ENCODE measurements around the gene MRPL37.
A peak's percentile ranks its signal among the peaks of the same experiment; 100 is the strongest.

The MRPL37 gene

GRCh38 chr1:54249819-54250435 lies 50.0 kb downstream of the MRPL37 start:
- no peak overlapping the region for H2AFZ ChIP-seq (ENCODE audit: insufficient read depth, low read length, poor library complexity)
- no peak overlapping the region for H3K4me3 ChIP-seq (ENCODE audit: low read depth, low read length)
- H2BK12ac ChIP-seq (ENCODE audit: low read length): no peak overlapping the region
- no peaks in the 10 kb centered on the region for H3K9me3 ChIP-seq (ENCODE audit: insufficient read depth, low read depth, low read length)
- H3K4ac ChIP-seq (ENCODE audit: low read depth, low read length): no peak overlapping the region
- H4K8ac ChIP-seq (ENCODE audit: low read depth, low read length): no peak overlapping the region
- H2BK120ac ChIP-seq (ENCODE audit: insufficient read depth, low read length, poor library complexity): no peak overlapping the region
- peaks cover 45 to 55% of the 10 kb centered on the region in 2 experiments for H3K36me3 ChIP-seq (ENCODE audit: control insufficient read depth in 1 of 2, insufficient read depth in 2 of 2, low read length in 2 of 2)
- H3K4me1 ChIP-seq (ENCODE audit: control insufficient read depth in 1 of 2, insufficient read depth in 2 of 2, low read length in 2 of 2): peaks cover 11 to 24% of the 10 kb centered on the region in 2 experiments
- no peak overlapping the region for H3K18ac ChIP-seq (ENCODE audit: low read length)
- WGBS (ENCODE audit: extremely low coverage, insufficient coverage, insufficient read length): no CpG with 5 or more reads among the region's 9 CpGs
- no peak overlapping the region for H4K12ac ChIP-seq (ENCODE audit: low read depth, low read length)
- H4K91ac ChIP-seq (ENCODE audit: low read depth, low read length): no peak overlapping the region
- no peaks in the 10 kb centered on the region for H3K79me1 ChIP-seq (ENCODE audit: low read length)
- no peak overlapping the region for H2AK5ac ChIP-seq (ENCODE audit: low read length)
- H3K27ac ChIP-seq (ENCODE audit: low read depth, low read length): no peak overlapping the region
- DNase-seq: peak; percentile 72 to 85
- no peak overlapping the region for H3K14ac ChIP-seq (ENCODE audit: low read length)
- H3K9ac ChIP-seq (ENCODE audit: low read length): no peak overlapping the region
- no peaks in the 10 kb centered on the region for H3K27me3 ChIP-seq (ENCODE audit: insufficient read depth, low read length)
- H3K23ac ChIP-seq (ENCODE audit: low read length): no peak overlapping the region
- H3K79me2 ChIP-seq (ENCODE audit: control insufficient read depth, insufficient read depth, low read length, poor library complexity): no peaks in the 10 kb centered on the region
- H3K4me2 ChIP-seq (ENCODE audit: low read length): no peak overlapping the region
- no peak overlapping the region for H2BK5ac ChIP-seq (ENCODE audit: low read depth, low read length, poor library complexity)

GRCh38 chr1:54250670-54251069 lies 50.7 kb downstream of the MRPL37 start:
- no peak overlapping the region for H3K18ac ChIP-seq (ENCODE audit: low read length)
- no peak overlapping the region for H2BK12ac ChIP-seq (ENCODE audit: low read length)
- H3K9ac ChIP-seq (ENCODE audit: low read length): no peak overlapping the region

GRCh38 chr1:54252371-54252936 lies 52.5 kb downstream of the MRPL37 start:
- Histone ChIP-seq H3K4me3 (ENCODE audit: low read depth, low read length) (no peak overlapping the region), H3K79me1 (ENCODE audit: low read length) (no peaks in the 10 kb centered on the region), H3K79me2 (ENCODE audit: control insufficient read depth, insufficient read depth, low read length, poor library complexity) (no peaks in the 10 kb centered on the region), H2AK5ac (ENCODE audit: low read length) (no peak overlapping the region), H4K91ac (ENCODE audit: low read depth, low read length) (no peak overlapping the region), H3K4me2 (ENCODE audit: low read length) (no peak overlapping the region), H3K4ac (ENCODE audit: low read depth, low read length) (no peak overlapping the region), H3K4me1 (ENCODE audit: control insufficient read depth in 1 of 2, insufficient read depth in 2 of 2, low read length in 2 of 2) (peaks cover 11 to 21% of the 10 kb centered on the region in 2 experiments), H3K18ac (ENCODE audit: low read length) (no peak overlapping the region), H3K23ac (ENCODE audit: low read length) (no peak overlapping the region), H3K9me3 (ENCODE audit: insufficient read depth, low read depth, low read length) (no peaks in the 10 kb centered on the region), H2BK120ac (ENCODE audit: insufficient read depth, low read length, poor library complexity) (no peak overlapping the region), H3K27me3 (ENCODE audit: insufficient read depth, low read length) (no peaks in the 10 kb centered on the region), H2BK5ac (ENCODE audit: low read depth, low read length, poor library complexity) (no peak overlapping the region), H3K14ac (ENCODE audit: low read length) (no peak overlapping the region), H3K27ac (ENCODE audit: low read depth, low read length) (no peak overlapping the region), H4K8ac (ENCODE audit: low read depth, low read length) (no peak overlapping the region), H2BK12ac (ENCODE audit: low read length) (no peak overlapping the region), H2AFZ (ENCODE audit: insufficient read depth, low read length, poor library complexity) (no peak overlapping the region), H4K12ac (ENCODE audit: low read depth, low read length) (no peak overlapping the region), H3K36me3 (ENCODE audit: control insufficient read depth in 1 of 2, insufficient read depth in 2 of 2, low read length in 2 of 2) (peaks cover 26 to 35% of the 10 kb centered on the region in 2 experiments), H3K9ac (ENCODE audit: low read length) (no peak overlapping the region)
- WGBS (ENCODE audit: extremely low coverage, insufficient coverage, insufficient read length): no CpG with 5 or more reads among the region's 11 CpGs
- DNase-seq: no peak

More at GRCh38 chr1:54250670-54251069, 50.7 kb downstream of the MRPL37 start:
- Histone ChIP-seq H2AFZ (ENCODE audit: insufficient read depth, low read length, poor library complexity) (no peak overlapping the region), H2BK120ac (ENCODE audit: insufficient read depth, low read length, poor library complexity) (no peak overlapping the region), H3K79me2 (ENCODE audit: control insufficient read depth, insufficient read depth, low read length, poor library complexity) (no peaks in the 10 kb centered on the region), H3K79me1 (ENCODE audit: low read length) (no peaks in the 10 kb centered on the region), H3K27me3 (ENCODE audit: insufficient read depth, low read length) (no peaks in the 10 kb centered on the region), H3K27ac (ENCODE audit: low read depth, low read length) (no peak overlapping the region), H2AK5ac (ENCODE audit: low read length) (no peak overlapping the region), H4K91ac (ENCODE audit: low read depth, low read length) (no peak overlapping the region), H3K4ac (ENCODE audit: low read depth, low read length) (no peak overlapping the region), H4K12ac (ENCODE audit: low read depth, low read length) (no peak overlapping the region), H3K4me1 (ENCODE audit: control insufficient read depth in 1 of 2, insufficient read depth in 2 of 2, low read length in 2 of 2) (peaks cover 11 to 22% of the 10 kb centered on the region in 2 experiments), H3K36me3 (ENCODE audit: control insufficient read depth in 1 of 2, insufficient read depth in 2 of 2, low read length in 2 of 2) (peaks cover 44 to 51% of the 10 kb centered on the region in 2 experiments), H3K9me3 (ENCODE audit: insufficient read depth, low read depth, low read length) (no peaks in the 10 kb centered on the region), H3K14ac (ENCODE audit: low read length) (no peak overlapping the region), H3K23ac (ENCODE audit: low read length) (no peak overlapping the region), H4K8ac (ENCODE audit: low read depth, low read length) (no peak overlapping the region), H2BK5ac (ENCODE audit: low read depth, low read length, poor library complexity) (no peak overlapping the region), H3K4me3 (ENCODE audit: low read depth, low read length) (no peak overlapping the region), H3K4me2 (ENCODE audit: low read length) (no peak overlapping the region)
- no peak for DNase-seq
- WGBS (ENCODE audit: extremely low coverage, insufficient coverage, insufficient read length): no CpG with 5 or more reads among the region's 12 CpGs

- Histone ChIP-seq H3K4me2 (ENCODE audit: low read length) (no peak overlapping the region), H2AK5ac (ENCODE audit: low read length) (no peak overlapping the region), H3K36me3 (ENCODE audit: control insufficient read depth in 1 of 2, insufficient read depth in 2 of 2, low read length in 2 of 2) (peaks cover 21 to 28% of the 10 kb centered on the region in 2 experiments), H4K8ac (ENCODE audit: low read depth, low read length) (no peak overlapping the region), H4K12ac (ENCODE audit: low read depth, low read length) (no peak overlapping the region), H4K91ac (ENCODE audit: low read depth, low read length) (no peak overlapping the region), H3K27me3 (ENCODE audit: insufficient read depth, low read length) (no peaks in the 10 kb centered on the region), H2BK12ac (ENCODE audit: low read length) (no peak overlapping the region), H2BK5ac (ENCODE audit: low read depth, low read length, poor library complexity) (no peak overlapping the region), H3K4me1 (ENCODE audit: control insufficient read depth in 1 of 2, insufficient read depth in 2 of 2, low read length in 2 of 2) (peaks cover 11 to 21% of the 10 kb centered on the region in 2 experiments), H3K4me3 (ENCODE audit: low read depth, low read length) (no peak overlapping the region), H3K79me2 (ENCODE audit: control insufficient read depth, insufficient read depth, low read length, poor library complexity) (no peaks in the 10 kb centered on the region), H3K79me1 (ENCODE audit: low read length) (no peaks in the 10 kb centered on the region), H3K4ac (ENCODE audit: low read depth, low read length) (no peak overlapping the region), H3K18ac (ENCODE audit: low read length) (no peak overlapping the region), H3K9ac (ENCODE audit: low read length) (no peak overlapping the region), H3K9me3 (ENCODE audit: insufficient read depth, low read depth, low read length) (no peaks in the 10 kb centered on the region), H2BK120ac (ENCODE audit: insufficient read depth, low read length, poor library complexity) (no peak overlapping the region), H3K23ac (ENCODE audit: low read length) (no peak overlapping the region), H3K27ac (ENCODE audit: low read depth, low read length) (peak overlapping the region; percentile 34), H3K14ac (ENCODE audit: low read length) (no peak overlapping the region), H2AFZ (ENCODE audit: insufficient read depth, low read length, poor library complexity) (no peak overlapping the region)
- no peak for DNase-seq
- no CpG with 5 or more reads among the region's 5 CpGs for WGBS (ENCODE audit: extremely low coverage, insufficient coverage, insufficient read length)
Measured at GRCh38 chr1:54253480-54253879, 53.5 kb downstream of the MRPL37 start.

Measured in trophoblast cell (in vitro differentiated cells and primary cell).